HL-60/S4 (cell line): Measurements from ENCODE around the gene TMC3.

Experiments
- in situ Hi-C: fragments of 300-500 bp; cut with MboI; formaldehyde crosslinking; loops from 2 replicates; pipeline ENCODE4 v1.14.3; 2022; ENCODE audit warnings: low sequenced_read_pairs

The TMC3 gene

GRCh38 chr15:81301815-81302399, 72.1 kb downstream of the TMC3 start:
- in situ Hi-C loops = loop anchor here (25.0 kb wide), 1 partner anchor 1235 kb away; the partner anchor contains the start of gene RPS17

GRCh38 chr15:81301385-81301784, 72.6 kb downstream of the TMC3 start:
- in situ Hi-C loops = loop anchor here (25.0 kb wide), 1 partner anchor 1236 kb away; the partner anchor contains the start of gene RPS17

- in situ Hi-C loops = loop anchor here (25.0 kb wide), 1 partner anchor 1238 kb away; the partner anchor contains the start of gene RPS17
These were observed 74.3 kb downstream of the TMC3 start for GRCh38 chr15:81299630-81300273.

GRCh38 chr15:81299156-81299555, 74.9 kb downstream of the TMC3 start:
- in situ Hi-C loops = no loop called here

- in situ Hi-C loops = no loop called here
These were observed 75.4 kb downstream of the TMC3 start for GRCh38 chr15:81298611-81299010.

DNA sequence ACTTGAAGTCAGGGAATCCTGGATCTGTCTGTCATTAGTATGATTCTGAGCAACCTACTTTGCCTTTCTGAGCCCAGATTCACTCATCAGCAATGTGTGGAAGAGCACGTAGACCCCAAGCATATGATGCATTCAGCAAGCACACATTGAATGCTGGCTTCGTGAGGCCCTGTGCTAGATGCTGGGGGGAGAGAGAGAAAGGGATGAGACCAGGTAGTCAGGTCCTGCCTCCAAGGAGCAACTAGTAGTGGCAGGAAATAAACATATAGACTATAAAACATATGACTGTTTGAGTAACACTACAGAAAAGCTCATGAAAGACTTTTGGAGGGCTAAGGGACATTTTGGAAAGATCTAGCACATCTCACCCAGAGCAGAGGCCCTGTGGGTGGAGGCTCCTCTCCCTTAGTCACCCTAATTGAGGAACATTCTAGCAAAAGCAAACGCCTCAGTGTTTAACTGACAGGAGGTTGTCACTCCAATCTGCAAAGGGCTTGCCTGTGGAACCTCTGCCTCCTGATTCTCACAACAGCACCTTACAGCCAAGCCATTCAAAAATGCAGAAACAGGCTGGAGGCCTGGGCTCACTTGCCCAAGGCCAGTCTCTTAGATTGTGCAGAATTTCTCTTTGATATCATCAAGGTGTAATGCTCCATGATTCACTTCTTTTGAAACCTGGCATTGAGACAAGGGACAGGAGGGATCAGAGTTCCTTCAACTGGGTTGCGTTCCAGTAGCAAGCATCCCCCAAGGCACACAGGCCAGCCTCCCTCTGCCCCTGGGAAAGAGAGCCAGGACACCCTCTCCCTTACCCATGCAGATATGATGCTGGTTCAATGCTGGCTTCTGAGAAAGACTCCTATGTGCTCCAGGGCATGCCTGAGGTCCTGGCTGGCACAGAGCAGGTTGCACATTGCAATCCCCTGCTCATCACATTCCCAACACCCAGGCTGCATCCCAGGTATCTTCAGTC, 76.1 kb downstream of the TMC3 start:
- in situ Hi-C loops = no loop called here

DNA sequence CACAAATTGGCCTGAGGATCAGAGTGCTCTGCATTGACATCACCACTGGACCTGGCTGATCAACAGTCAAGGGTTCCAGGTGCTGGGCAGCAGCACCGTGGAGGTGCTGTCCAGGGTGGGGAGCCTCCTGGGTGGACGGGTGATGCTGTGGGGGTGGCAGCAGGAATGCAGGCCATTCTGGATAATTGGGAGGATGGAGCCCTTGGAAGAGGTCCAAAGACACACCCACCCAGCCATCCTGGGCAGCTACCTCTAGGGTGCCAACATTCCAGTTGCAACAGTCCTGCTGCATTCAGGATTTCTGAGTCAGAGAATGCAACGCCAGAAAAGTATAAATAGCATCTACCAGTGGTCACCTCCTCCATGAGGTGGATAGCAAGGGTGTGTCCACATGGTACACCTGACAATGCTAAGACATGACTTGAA, 76.9 kb downstream of the TMC3 start:
- in situ Hi-C loops = no loop called here

- in situ Hi-C loops = no loop called here
These were observed 77.3 kb downstream of the TMC3 start for GRCh38 chr15:81296673-81297072.

DNA sequence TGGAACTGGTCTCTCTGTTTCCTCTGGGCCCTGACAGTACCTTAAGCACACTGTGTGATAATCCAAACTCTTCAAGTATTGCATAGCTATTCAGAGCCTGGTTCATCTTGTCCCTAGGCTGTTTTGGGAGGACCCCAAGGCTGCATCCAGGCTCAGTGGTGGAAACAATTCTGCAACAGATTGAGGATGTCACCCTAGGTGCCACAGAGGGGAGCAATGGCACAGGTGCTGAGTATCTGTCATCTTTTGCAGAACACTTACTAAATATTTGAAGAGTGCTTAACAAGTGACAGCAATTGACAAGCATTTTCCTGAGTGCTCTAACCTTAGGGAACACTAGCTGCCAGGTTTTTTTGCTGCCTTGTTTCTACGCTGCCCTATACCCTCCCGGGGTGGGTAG, 77.8 kb downstream of the TMC3 start:
- in situ Hi-C loops = no loop called here

DNA sequence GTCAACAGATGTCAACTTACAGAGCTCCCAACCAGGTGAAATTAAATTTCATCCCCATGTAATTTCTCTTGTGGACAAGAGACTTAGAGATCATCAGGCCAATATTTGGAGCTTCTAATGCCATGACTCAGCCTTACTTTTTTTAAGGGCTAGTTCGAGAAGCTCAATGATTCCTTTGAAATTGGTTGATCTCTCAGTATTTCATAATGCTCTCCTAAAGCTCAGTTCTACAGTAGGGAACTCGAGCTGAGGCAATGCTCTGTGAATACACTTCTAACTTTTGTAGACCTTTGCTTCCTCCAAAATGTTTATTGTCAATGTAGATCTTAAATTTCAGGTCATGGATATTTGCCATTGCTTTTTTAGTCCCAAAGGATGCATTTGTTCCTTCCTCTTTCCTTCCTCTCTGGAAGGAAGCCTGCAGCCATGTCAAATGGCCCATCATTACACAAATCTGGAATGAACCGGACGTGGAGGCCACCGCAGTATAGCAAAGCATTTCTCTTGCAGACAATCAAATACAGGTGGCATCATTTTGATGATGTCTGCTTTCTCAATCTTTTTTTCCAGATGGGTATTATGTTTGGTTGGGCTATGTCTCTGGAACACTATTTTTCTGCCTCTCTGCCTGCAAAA, 78.4 kb downstream of the TMC3 start:
- in situ Hi-C loops = no loop called here

DNA sequence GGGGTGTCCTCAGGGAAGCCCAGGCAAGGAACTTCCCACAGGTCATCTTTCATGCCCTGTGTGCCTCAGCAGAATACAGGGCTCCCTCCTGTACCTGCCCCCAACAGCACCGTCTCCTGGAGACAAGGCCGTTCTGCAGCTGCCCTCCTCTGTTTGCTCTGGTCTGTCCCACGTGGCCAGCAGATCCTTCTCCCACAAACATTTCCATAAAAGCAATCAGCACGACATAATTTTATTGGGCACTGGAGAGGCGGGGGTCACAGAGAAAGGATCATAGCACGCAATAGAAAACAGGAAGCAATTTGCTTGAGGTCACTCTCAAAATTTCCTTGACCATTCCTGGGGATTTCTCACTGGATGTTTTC, 79.5 kb downstream of the TMC3 start:
- in situ Hi-C loops = no loop called here

DNA sequence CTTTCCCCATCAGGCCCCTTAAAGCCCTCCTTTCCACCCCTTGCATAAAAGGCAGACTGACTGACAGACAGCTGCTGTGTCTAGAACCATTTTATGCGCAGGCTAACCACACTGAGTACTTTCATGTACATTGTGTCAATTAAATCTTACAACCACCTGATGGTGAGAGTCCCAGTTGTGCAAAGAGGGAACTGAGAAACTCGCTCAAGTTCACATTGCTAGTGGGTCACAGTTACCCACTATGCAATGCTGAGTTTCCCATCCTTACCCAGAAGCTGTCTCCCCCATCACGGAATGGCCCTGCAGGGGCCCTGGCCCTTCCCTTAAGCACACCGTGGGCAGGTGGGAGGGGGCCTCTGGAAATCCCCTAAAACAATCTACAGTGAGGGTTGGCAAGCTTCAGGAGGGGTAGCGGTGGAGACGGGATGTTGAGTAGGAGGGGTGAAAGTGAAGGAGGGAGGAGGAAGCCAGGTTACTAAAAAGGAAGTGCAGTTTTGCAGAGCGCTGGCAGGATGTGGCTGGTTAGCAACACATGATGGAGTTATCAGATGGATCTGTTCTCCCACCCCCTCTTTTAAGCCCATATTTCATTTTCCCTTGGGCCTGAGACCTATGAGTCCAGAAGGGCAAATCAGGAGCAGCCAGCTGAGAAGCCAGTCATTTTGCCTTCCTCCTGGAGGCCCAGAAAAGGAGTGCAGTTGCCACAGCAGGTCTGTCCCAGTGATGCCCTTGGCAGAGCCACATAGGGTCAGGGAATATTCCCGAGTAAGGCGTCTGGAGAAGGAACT, 80.1 kb downstream of the TMC3 start:
- in situ Hi-C loops = no loop called here

DNA sequence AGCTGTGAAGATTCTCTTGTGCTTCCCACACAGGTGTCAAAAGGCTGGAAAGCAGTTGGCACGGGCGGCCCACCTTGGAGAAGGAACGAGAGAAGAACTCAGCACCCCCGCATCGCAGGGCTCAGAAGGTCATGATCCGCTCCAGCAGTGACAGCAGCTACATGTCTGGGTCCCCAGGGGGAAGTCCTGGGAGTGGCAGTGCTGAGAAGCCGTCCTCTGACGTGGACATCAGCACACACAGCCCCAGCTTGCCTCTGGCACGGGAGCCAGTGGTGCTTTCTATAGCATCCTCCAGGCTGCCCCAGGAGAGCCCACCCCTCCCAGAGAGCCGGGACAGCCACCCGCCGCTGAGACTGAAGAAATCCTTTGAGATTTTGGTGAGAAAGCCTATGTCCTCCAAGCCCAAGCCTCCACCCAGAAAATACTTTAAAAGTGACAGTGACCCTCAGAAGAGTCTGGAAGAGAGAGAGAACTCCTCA, 81.5 kb downstream of the TMC3 start:
- in situ Hi-C loops = no loop called here

GRCh38 chr15:81291916-81292522, 82.0 kb downstream of the TMC3 start:
- in situ Hi-C loops = no loop called here

DNA sequence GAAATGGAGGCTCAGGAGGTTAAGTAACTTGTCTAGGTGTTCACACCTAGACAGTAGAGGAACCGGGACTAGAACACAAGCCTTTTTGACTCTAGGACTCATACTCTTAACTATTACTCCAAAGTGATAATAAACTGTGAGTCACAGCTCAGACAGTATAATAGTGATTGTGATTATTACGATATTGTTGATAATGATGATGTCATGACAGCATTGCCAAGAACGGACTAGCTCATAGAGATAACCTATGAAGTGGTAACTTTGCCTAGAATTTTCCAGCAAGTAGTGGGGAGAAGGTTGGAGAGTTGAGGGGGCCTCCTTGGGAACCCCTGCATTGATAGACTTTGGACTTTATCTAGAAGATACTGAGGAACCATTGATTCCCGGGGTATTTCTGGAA, 84.1 kb downstream of the TMC3 start:
- in situ Hi-C loops = loop anchor here (10.0 kb wide), 1 partner anchor 115 kb away; no protein-coding TSS in a partner anchor

- in situ Hi-C loops = loop anchor here (10.0 kb wide), 1 partner anchor 116 kb away; no protein-coding TSS in a partner anchor
These were observed 85.4 kb downstream of the TMC3 start for GRCh38 chr15:81288616-81289015.

GRCh38 chr15:81288040-81288439, 86.0 kb downstream of the TMC3 start:
- in situ Hi-C loops = loop anchor here (10.0 kb wide), 1 partner anchor 117 kb away; no protein-coding TSS in a partner anchor

- in situ Hi-C loops = loop anchor here (10.0 kb wide), 1 partner anchor 118 kb away; no protein-coding TSS in a partner anchor
These were observed 87.3 kb downstream of the TMC3 start for GRCh38 chr15:81286621-81287121.

GRCh38 chr15:81285461-81285860, 88.6 kb downstream of the TMC3 start:
- in situ Hi-C loops = loop anchor here (10.0 kb wide), 1 partner anchor 119 kb away; no protein-coding TSS in a partner anchor
